MM.1S (cell line): ENCODE results near the gene STAG3.

Experiments used
- EZH2 ChIP-seq: fragments of 300-600 bp; sonication (generic); optimal IDR thresholded peaks from 2 replicates; pipeline ENCODE3; 2017; ENCODE audit warnings: low read depth, mild to moderate bottlenecking, antibody characterized with exemption, low read length, mixed read lengths
- TF ChIP-seq, protein P1 (sequence below): fragments of 300-600 bp; sonication (generic); IDR thresholded peaks from 2 replicates; pipeline ENCODE4 v1.5.1; 2016; ENCODE audit warnings: antibody characterized with exemption, low read length, mixed read lengths

- TF ChIP-seq, protein P1, sequence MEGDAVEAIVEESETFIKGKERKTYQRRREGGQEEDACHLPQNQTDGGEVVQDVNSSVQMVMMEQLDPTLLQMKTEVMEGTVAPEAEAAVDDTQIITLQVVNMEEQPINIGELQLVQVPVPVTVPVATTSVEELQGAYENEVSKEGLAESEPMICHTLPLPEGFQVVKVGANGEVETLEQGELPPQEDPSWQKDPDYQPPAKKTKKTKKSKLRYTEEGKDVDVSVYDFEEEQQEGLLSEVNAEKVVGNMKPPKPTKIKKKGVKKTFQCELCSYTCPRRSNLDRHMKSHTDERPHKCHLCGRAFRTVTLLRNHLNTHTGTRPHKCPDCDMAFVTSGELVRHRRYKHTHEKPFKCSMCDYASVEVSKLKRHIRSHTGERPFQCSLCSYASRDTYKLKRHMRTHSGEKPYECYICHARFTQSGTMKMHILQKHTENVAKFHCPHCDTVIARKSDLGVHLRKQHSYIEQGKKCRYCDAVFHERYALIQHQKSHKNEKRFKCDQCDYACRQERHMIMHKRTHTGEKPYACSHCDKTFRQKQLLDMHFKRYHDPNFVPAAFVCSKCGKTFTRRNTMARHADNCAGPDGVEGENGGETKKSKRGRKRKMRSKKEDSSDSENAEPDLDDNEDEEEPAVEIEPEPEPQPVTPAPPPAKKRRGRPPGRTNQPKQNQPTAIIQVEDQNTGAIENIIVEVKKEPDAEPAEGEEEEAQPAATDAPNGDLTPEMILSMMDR: no peak
- TF ChIP-seq EZH2: no peak
These were observed 44.9 kb downstream of the STAG3 start for GRCh38 chr7:100222445-100223132.
